ENCODE measurements around the gene RASA3.

Gene RASA3

DNA sequence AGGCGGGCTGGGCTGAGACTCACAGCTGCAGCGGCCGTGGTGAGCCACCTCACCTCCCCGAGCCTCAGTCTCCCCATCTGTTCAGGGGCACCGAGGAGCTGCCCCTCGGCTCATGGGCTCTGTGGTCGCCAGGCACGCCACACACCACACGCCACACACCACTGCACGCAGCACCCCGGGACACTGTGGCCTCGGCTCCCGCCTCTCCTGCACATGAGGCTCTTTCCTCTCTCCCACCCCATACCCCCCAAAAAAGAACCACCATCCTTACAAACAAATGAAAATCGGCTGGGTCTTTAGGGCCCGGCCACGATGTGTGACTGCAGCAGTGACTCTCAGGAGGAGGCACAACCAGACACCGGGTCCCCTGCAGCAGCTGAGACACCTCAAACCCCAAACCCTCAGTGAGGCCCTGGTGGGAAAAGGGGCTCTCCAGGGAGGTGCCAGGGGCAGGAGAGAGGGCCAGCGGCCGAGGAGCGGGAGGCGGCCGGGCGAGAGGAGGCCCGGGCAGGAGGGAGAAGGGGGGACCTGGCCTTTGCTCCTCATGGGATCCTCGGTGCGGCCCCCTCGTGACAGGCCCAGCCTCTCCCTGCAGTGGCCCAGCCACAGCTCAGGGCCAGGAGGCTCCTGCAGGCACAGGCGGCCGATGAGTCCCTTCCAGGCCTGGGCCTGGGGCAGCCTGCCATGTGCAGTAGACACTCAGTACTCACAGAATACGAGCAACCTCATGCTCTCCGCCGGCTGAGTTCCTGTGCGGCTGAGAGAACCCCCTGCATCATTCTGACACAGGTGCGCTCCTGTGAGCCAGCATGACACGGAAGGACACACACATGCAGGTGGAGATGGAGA lies 66.3 kb downstream of the RASA3 start:
- Histone ChIP-seq H3K4me3 (replicated peaks; ENCODE audit: insufficient read depth, low read length) (no peak overlapping the region; the same call in 1 of the 2 replicates), H3K27ac (replicated peaks) (peak overlapping the region; percentile 95), H3K27me3 (ENCODE audit: insufficient read depth, poor library complexity, severe bottlenecking) (no peaks in the 10 kb centered on the region)
- DNase-seq (ENCODE audit: low read depth in 1 of 2, low spot score in 1 of 2), result peak in 1 of 2 experiments; percentile 28
- TF ChIP-seq REST (IDR thresholded peaks at IDR 0.05; ENCODE audit: insufficient replicate concordance, low read depth) (peak; percentile 7), SPI1 (IDR thresholded peaks at IDR 0.05; ENCODE audit: borderline replicate concordance, low read depth) (no peak)

DNA sequence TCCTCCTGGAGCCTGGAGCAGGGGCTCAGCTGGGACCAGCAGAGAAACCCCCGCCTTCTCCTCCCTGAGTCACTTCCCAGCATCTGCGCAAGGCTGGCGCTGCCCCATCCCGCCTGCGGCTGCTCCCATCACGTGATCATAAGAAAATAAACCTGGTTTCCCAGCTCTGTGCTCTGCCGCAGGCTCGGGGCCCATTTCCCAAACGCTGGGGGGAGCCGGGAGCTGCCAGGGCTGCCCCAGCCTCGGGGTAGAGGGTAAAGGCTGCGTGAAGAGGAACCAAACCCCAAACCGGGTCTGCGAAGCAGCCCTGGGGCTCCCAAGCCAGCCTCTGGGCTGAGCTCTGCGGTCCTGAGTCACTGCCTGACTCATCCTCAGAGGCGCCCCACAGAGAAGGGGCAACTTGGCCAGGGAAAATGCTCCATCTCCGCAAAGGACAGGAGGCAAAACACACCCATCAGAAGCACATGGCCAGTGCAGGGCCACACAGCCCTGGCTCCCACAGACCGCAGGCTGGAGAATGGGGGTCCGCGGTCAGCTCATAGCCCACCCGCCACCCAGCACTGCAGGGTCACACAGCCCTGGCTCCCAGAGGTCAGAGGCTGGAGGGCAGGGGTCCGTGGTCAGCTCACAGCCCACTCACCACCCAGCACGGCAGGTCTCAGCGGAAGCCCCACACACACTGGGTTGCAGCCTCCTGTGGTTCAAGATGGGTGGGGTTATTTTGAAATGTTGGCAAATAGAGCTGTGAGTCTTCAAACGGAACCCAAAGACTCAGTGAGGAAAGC lies 67.1 kb downstream of the RASA3 start:
- Histone ChIP-seq H3K27me3 (ENCODE audit: insufficient read depth, poor library complexity, severe bottlenecking) (no peaks in the 10 kb centered on the region), H3K4me3 (replicated peaks; ENCODE audit: insufficient read depth, low read length) (peak overlapping the region; percentile 33), H3K27ac (replicated peaks) (peak overlapping the region; percentile 95)
- DNase-seq (ENCODE audit: low read depth in 1 of 2, low spot score in 1 of 2), result peak; percentile 95 to 99
- TF ChIP-seq CTCF (IDR thresholded peaks at IDR 0.05; ENCODE audit: insufficient read depth, low read length) (no peak), POLR2AphosphoS5 (IDR thresholded peaks at IDR 0.05; ENCODE audit: low read depth) (peak; percentile 86), SPI1 (IDR thresholded peaks at IDR 0.05; ENCODE audit: borderline replicate concordance, low read depth) (peak; percentile 30; the same call in 1 of the 2 replicates), GABPA (IDR thresholded peaks at IDR 0.05; ENCODE audit: low read depth) (peak; percentile 27; the same call in 1 of the 2 replicates), REST (IDR thresholded peaks at IDR 0.05; ENCODE audit: insufficient replicate concordance, low read depth) (peak; percentile 33)

- peak overlapping the region; percentile 95 for H3K27ac ChIP-seq (replicated peaks)
- DNase-seq (ENCODE audit: low read depth in 1 of 2, low spot score in 1 of 2), result no peak
- H3K4me3 ChIP-seq (replicated peaks; ENCODE audit: insufficient read depth, low read length), result peak overlapping the region; percentile 33
- no peaks in the 10 kb centered on the region for H3K27me3 ChIP-seq (ENCODE audit: insufficient read depth, poor library complexity, severe bottlenecking)
- TF ChIP-seq POLR2AphosphoS5 (IDR thresholded peaks at IDR 0.05; ENCODE audit: low read depth), result 0 out of 2 replicates have a peak, but pooled peaks have one; percentile 22
- no peak for TF ChIP-seq REST (IDR thresholded peaks at IDR 0.05; ENCODE audit: insufficient replicate concordance, low read depth)
These were observed 67.8 kb downstream of the RASA3 start for GRCh38 chr13:114064450-114065140.
